Measurements from ENCODE around the gene MRPL32. TPM values are rescaled to one million over a fixed set of nuclear protein-coding genes. Genes with fewer than 3 reads are reported as not detected.

The MRPL32 gene
- total RNA-seq, 1 experiment from 2014 or later = 61.6 TPM

- intact Hi-C loops (cut with micrococcal nuclease; ENCODE audit: unreplicated experiment) = no loop called here
- Mint-ChIP-seq H3K4me3 (ENCODE audit: unreplicated experiment) (no peak overlapping the region), H3K9me3 (ENCODE audit: unreplicated experiment) (no peaks in the 10 kb centered on the region), H3K4me1 (ENCODE audit: low read depth, unreplicated experiment) (peaks cover 14% of the 10 kb centered on the region), H3K27ac (ENCODE audit: unreplicated experiment) (no peak overlapping the region), H3K36me3 (ENCODE audit: insufficient read depth, unreplicated experiment) (peaks cover 9% of the 10 kb centered on the region), H3K27me3 (ENCODE audit: insufficient read depth, unreplicated experiment) (peaks cover 3% of the 10 kb centered on the region)
- no TSS peak for BruUV-seq (replicated peaks)
- Histone ChIP-seq H3K27me3 (replicated peaks; ENCODE audit: control insufficient read depth, insufficient read depth, low read length) (no peaks in the 10 kb centered on the region), H3K9me3 (no peaks in the 10 kb centered on the region), H3K4me3 (ENCODE audit: low read depth, low read length) (no peak overlapping the region), H3K36me3 (ENCODE audit: control insufficient read depth, insufficient read depth, low read length) (no peaks in the 10 kb centered on the region), H3K4me1 (0 out of 2 replicates have a peak, but pooled peaks cover 9% of the 10 kb centered on the region)
- no peak for TF ChIP-seq CTCF (IDR thresholded peaks at IDR 0.05; ENCODE audit: insufficient read depth in 1 of 2, low read depth in 1 of 2, low read length in 1 of 2, severe bottlenecking in 1 of 2, unreplicated experiment in 1 of 2)
- ChIA-PET CTCF (no interaction called here), POLR2A (no interaction called here)
- DNase-seq = no peak
Observed at GRCh38 chr7:42907316-42907715, 24.9 kb upstream of the MRPL32 start.

DNA sequence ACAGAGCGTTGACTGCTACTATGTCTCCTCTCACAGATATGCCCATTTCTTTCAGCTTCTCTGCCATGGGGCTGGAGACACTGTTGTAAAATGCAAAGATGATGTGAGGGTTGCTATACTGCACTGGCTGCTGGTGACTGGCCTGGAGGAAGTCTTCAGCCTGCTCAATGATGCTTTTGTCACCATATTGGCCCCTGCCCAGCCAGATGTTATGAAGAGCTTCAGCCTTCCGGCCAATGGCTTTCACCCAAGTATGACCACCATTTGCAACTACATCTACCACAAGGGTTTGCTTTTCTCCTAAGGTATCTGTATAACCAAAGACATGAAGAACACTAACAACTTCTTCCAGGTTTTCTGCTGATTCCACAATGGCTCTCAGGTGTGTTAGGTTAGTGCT, 21.9 kb upstream of the MRPL32 start:
- Histone ChIP-seq H3K36me3 (ENCODE audit: control insufficient read depth, insufficient read depth, low read length) (no peaks in the 10 kb centered on the region), H3K4me1 (0 out of 2 replicates have a peak, but pooled peaks cover 15% of the 10 kb centered on the region), H3K9me3 (no peaks in the 10 kb centered on the region), H3K4me3 (ENCODE audit: low read depth, low read length) (no peak overlapping the region; the same call in 1 of the 2 replicates), H3K27me3 (replicated peaks; ENCODE audit: control insufficient read depth, insufficient read depth, low read length) (no peaks in the 10 kb centered on the region)
- ChIA-PET POLR2A (no interaction called here), CTCF (no interaction called here)
- Mint-ChIP-seq H3K4me1 (ENCODE audit: low read depth, unreplicated experiment) (peaks cover 20% of the 10 kb centered on the region), H3K36me3 (ENCODE audit: insufficient read depth, unreplicated experiment) (peaks cover 24% of the 10 kb centered on the region), H3K9me3 (ENCODE audit: unreplicated experiment) (no peaks in the 10 kb centered on the region), H3K27ac (ENCODE audit: unreplicated experiment) (peak overlapping the region; percentile 92), H3K4me3 (ENCODE audit: unreplicated experiment) (no peak overlapping the region), H3K27me3 (ENCODE audit: insufficient read depth, unreplicated experiment) (no peaks in the 10 kb centered on the region)
- intact Hi-C loops (cut with micrococcal nuclease; ENCODE audit: unreplicated experiment) = no loop called here
- DNase-seq = no peak
- TSS peak; percentile 19 for BruUV-seq (replicated peaks)
- TF ChIP-seq CTCF (IDR thresholded peaks at IDR 0.05; ENCODE audit: insufficient read depth in 1 of 2, low read depth in 1 of 2, low read length in 1 of 2, severe bottlenecking in 1 of 2, unreplicated experiment in 1 of 2) = no peak

DNA sequence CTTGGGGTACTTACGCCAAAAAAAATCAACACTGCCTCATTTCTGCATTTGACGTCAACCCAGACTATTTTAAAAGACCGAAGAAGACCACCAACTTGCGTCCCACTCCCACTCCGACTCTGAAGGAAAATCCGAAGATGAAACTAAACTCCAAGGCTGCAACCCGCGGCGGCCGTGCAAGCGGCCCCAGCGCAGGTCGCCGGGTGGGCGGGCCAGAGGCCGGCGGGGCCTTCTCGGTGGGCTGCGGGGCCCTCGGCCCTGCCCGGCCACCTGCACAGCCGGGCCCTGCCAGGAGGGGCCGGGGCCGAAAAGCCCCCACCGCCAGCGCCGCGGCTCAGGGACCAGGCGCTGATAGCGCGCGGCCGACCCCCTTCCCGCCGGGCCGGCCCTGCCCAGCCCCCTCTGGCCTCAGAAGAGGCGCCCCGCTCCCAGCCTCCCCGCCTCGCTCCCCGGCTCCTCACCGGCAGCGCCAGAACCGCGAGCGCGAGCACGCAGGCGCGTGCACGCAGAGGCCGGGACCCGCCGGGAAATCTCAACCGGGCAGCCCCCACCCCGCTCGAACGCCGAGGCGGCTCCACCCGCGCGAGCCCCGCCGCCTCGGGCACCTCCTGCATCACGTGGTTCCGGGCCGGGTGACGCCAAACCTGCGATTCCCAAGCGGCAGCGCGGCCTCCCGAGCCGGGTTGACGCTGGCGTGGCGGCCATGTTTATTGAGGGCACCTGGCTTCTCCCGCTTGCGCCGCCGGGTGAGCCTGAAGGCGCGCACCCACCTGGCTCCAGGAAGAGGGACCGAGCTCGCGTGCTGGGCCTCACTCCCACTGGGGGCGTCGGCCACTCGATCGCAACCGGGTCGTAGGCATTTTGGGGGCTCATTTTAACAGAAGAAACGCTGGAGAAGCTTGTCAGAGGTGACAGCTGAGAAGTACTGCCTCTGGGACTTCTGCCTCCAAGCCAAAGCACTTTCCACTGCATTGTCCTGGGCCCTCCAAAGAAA, 20.4 kb upstream of the MRPL32 start, which contains the start of gene C7orf25:
C7orf25 (minus strand) TSS at position 617 of the 994 bp plus-strand sequence. CDS start 1,170 bp downstream, outside the sequence.
- TF ChIP-seq CTCF (IDR thresholded peaks at IDR 0.05; ENCODE audit: insufficient read depth in 1 of 2, low read depth in 1 of 2, low read length in 1 of 2, severe bottlenecking in 1 of 2, unreplicated experiment in 1 of 2) = no peak
- ChIA-PET POLR2A (interaction anchor here (1.3 kb wide), 1 partner anchor 21 kb away, joined by 8 read pairs; the partner anchor contains the start of genes MRPL32 and PSMA2), CTCF (no interaction called here)
- H3K9me3 ChIP-seq = no peaks in the 10 kb centered on the region
- no peaks in the 10 kb centered on the region for H3K9me3 Mint-ChIP-seq (ENCODE audit: unreplicated experiment)
- peak within 1 kb of the TSS; percentile 97 for H3K4me3 Mint-ChIP-seq (ENCODE audit: unreplicated experiment)
- peaks cover 36% of the 10 kb centered on the region for H3K36me3 Mint-ChIP-seq (ENCODE audit: insufficient read depth, unreplicated experiment)
- H3K4me3 ChIP-seq (ENCODE audit: low read depth, low read length) = peak within 1 kb of the TSS; percentile 49
- DNase-seq = peak; percentile 97 to 99
- no peaks in the 10 kb centered on the region for H3K27me3 ChIP-seq (replicated peaks; ENCODE audit: control insufficient read depth, insufficient read depth, low read length)
- peak within 1 kb of the TSS; percentile 92 for H3K27ac Mint-ChIP-seq (ENCODE audit: unreplicated experiment)
- intact Hi-C loops (cut with micrococcal nuclease; ENCODE audit: unreplicated experiment) = loop anchor here (1.0 kb wide), 2 partner anchors 21 to 23 kb away; partner anchors contain the start of genes MRPL32 and PSMA2
- H3K36me3 ChIP-seq (ENCODE audit: control insufficient read depth, insufficient read depth, low read length) = no peaks in the 10 kb centered on the region
- H3K4me1 ChIP-seq = 0 out of 2 replicates have a peak, but pooled peaks cover 15% of the 10 kb centered on the region
- no TSS peak for BruUV-seq (replicated peaks)
- H3K27me3 Mint-ChIP-seq (ENCODE audit: insufficient read depth, unreplicated experiment) = no peaks in the 10 kb centered on the region
- H3K4me1 Mint-ChIP-seq (ENCODE audit: low read depth, unreplicated experiment) = peaks cover 20% of the 10 kb centered on the region

Data from Caco-2 (cell line).